H1 (cell line): Measurements from ENCODE around the gene TMPRSS11F. TPM values are rescaled to one million over a fixed set of nuclear protein-coding genes. Genes with fewer than 3 reads are reported as not detected.

Experiments
- CTCF ChIA-PET: fragments of 300-600 bp; sonication (Branson Sonifier 250); formaldehyde crosslinking; loops from one replicate; lab custom pipeline; 2021; ENCODE audit not compliant: partially characterized antibody; lab: Charles Lee
- POLR2A ChIA-PET: fragments of 300-600 bp; sonication (Branson Sonifier 250); formaldehyde crosslinking; loops from one replicate; lab custom pipeline; 2021; ENCODE audit warnings: inconsistent platforms; ENCODE audit not compliant: partially characterized antibody; lab: Charles Lee
- DNase-seq, 2 experiments: peaks; one replicate each; pipeline versions ENCODE4 v3.0.0 to v3.0.0-alpha.2; 2010 to 2022; ENCODE audit warnings: low spot score in 2 of 2, low read depth in 1 of 2, mixed read lengths in 1 of 2
- FAIRE-seq: peaks from 2 replicates; lab custom pipeline; 2011; peaks lifted over from hg19 to GRCh38; lab: Jason Lieb, UNC
- H2AFZ ChIP-seq: 2 replicates; pipeline ENCODE4 v1.8.1; 2012; ENCODE audit warnings: low read length, inconsistent platforms
- H2AK5ac ChIP-seq: 2 replicates; pipeline ENCODE4 v1.6.1; 2013; ENCODE audit warnings: low read depth, low read length
- H2BK120ac ChIP-seq: replicated peaks from 2 replicates; pipeline ENCODE3; 2013; ENCODE audit warnings: low read depth, low read length, inconsistent platforms
- H2BK12ac ChIP-seq: 2 replicates; pipeline ENCODE4 v1.6.1; 2013; ENCODE audit warnings: low read depth, low read length
- H2BK15ac ChIP-seq: 2 replicates; pipeline ENCODE4 v1.6.1; 2013; ENCODE audit warnings: low read length
- H2BK20ac ChIP-seq: 2 replicates; pipeline ENCODE4 v1.6.1; 2013; ENCODE audit warnings: low read length
- H2BK5ac ChIP-seq: 2 replicates; pipeline ENCODE4 v1.6.1; 2013; ENCODE audit warnings: low read depth, low read length
- H3K14ac ChIP-seq: 2 replicates; pipeline ENCODE4 v1.6.1; 2013; ENCODE audit warnings: inconsistent platforms; ENCODE audit not compliant: insufficient read length
- H3K18ac ChIP-seq: 2 replicates; pipeline ENCODE4 v1.6.1; 2013; ENCODE audit warnings: low read length; ENCODE audit errors: extremely low read depth
- H3K23ac ChIP-seq: 2 replicates; pipeline ENCODE4 v1.6.1; 2013; ENCODE audit warnings: inconsistent platforms; ENCODE audit not compliant: insufficient read length
- H3K23me2 ChIP-seq: 2 replicates; pipeline ENCODE4 v1.6.1; 2013; ENCODE audit warnings: low read depth, low read length
- H3K27ac ChIP-seq: 2 replicates; pipeline ENCODE4 v1.6.1; 2011; ENCODE audit warnings: low read depth, low read length, inconsistent platforms
- H3K27me3 ChIP-seq, 4 experiments: replicated peaks in 1 of 4; 1 replicate in 1 of 4; 2 replicates in 3 of 4; pipeline versions ENCODE4 v1.6.1 to v1.8.1; 2011 to 2013; ENCODE audit warnings: low read length in 3 of 4, mild to moderate bottlenecking in 3 of 4, inconsistent platforms in 2 of 4, mixed read lengths in 2 of 4, moderate library complexity in 1 of 4; ENCODE audit not compliant: control insufficient read depth in 3 of 4, insufficient read depth in 3 of 4; ENCODE audit errors: extremely low read depth in 1 of 4
- H3K36me3 ChIP-seq, 4 experiments: 2 replicates each; pipeline versions ENCODE4 v1.6.1 to v1.8.1; 2011 to 2013; ENCODE audit warnings: mild to moderate bottlenecking in 4 of 4, low read length in 3 of 4, moderate library complexity in 2 of 4, control low read depth in 1 of 4, inconsistent platforms in 1 of 4; ENCODE audit not compliant: insufficient read depth in 4 of 4, control insufficient read depth in 2 of 4
- H3K4ac ChIP-seq: replicated peaks from 2 replicates; pipeline ENCODE3; 2013; ENCODE audit warnings: low read length, low read depth, mixed read lengths, inconsistent platforms; ENCODE audit not compliant: insufficient read length
- H3K4me1 ChIP-seq, 4 experiments: replicated peaks in 1 of 4; 1 replicate in 1 of 4; 2 replicates in 3 of 4; pipeline versions ENCODE4 v1.6.1 to v1.8.1; 2011 to 2013; ENCODE audit warnings: low read length in 3 of 4, inconsistent platforms in 2 of 4, mixed read lengths in 1 of 4; ENCODE audit not compliant: insufficient read depth in 4 of 4, control insufficient read depth in 3 of 4
- H3K4me2 ChIP-seq, 2 experiments: 2 replicates each; pipeline versions ENCODE4 v1.6.1 to v1.8.1; 2011 to 2013; ENCODE audit warnings: low read depth in 2 of 2, low read length in 2 of 2, control low read depth in 1 of 2, inconsistent platforms in 1 of 2, mild to moderate bottlenecking in 1 of 2; ENCODE audit not compliant: insufficient read depth in 1 of 2
- H3K4me3 ChIP-seq, 4 experiments: fragments of 200-600, 300-600 bp in 1 of 4; sonication (generic), shearing (Covaris generic), sonication (Bioruptor Twin) in 1 of 4; 2 replicates each; pipeline versions ENCODE4 v1.5.1 to v1.8.1; 2011 to 2016; ENCODE audit warnings: low read length in 4 of 4, low read depth in 3 of 4, control low read depth in 2 of 4, inconsistent platforms in 2 of 4, mild to moderate bottlenecking in 2 of 4, mixed read lengths in 1 of 4, moderate library complexity in 1 of 4; ENCODE audit not compliant: insufficient read depth in 2 of 4; ENCODE audit errors: extremely low read depth in 1 of 4
- H3K56ac ChIP-seq: replicated peaks from 2 replicates; pipeline ENCODE3; 2013; ENCODE audit warnings: low read depth, mild to moderate bottlenecking, mixed read lengths, low read length, inconsistent platforms; ENCODE audit not compliant: insufficient read length
- H3K79me1 ChIP-seq: 2 replicates; pipeline ENCODE4 v1.6.1; 2013; ENCODE audit warnings: low read depth, low read length, control low read depth
- H3K79me2 ChIP-seq, 2 experiments: 2 replicates each; pipeline versions ENCODE4 v1.6.1 to v1.8.1; 2012 to 2013; ENCODE audit warnings: low read length in 2 of 2, mild to moderate bottlenecking in 2 of 2, inconsistent platforms in 1 of 2; ENCODE audit not compliant: insufficient read depth in 2 of 2, control insufficient read depth in 1 of 2
- H3K9ac ChIP-seq, 4 experiments: replicated peaks in 1 of 4; 1 replicate in 1 of 4; 2 replicates in 3 of 4; pipeline versions ENCODE4 v1.6.1 to v1.8.1; 2011 to 2013; ENCODE audit warnings: low read depth in 3 of 4, low read length in 3 of 4, control low read depth in 2 of 4, mild to moderate bottlenecking in 2 of 4, moderate library complexity in 2 of 4, inconsistent platforms in 1 of 4; ENCODE audit errors: extremely low read depth in 1 of 4
- H3K9me3 ChIP-seq, 2 experiments: 2 replicates each; pipeline versions ENCODE4 v1.6.1 to v1.8.1; 2012 to 2013; ENCODE audit warnings: mild to moderate bottlenecking in 2 of 2, moderate library complexity in 2 of 2, control low read depth in 1 of 2, inconsistent platforms in 1 of 2, low read depth in 1 of 2, low read length in 1 of 2, mixed read lengths in 1 of 2; ENCODE audit not compliant: insufficient read depth in 2 of 2
- H4K20me1 ChIP-seq, 2 experiments: replicated peaks in 1 of 2; 2 replicates each; pipeline versions ENCODE3 to v1.8.1; 2011 to 2013; ENCODE audit warnings: inconsistent platforms in 2 of 2, low read length in 2 of 2, mild to moderate bottlenecking in 1 of 2; ENCODE audit not compliant: insufficient read depth in 2 of 2, control insufficient read depth in 1 of 2
- H4K5ac ChIP-seq: 2 replicates; pipeline ENCODE4 v1.6.1; 2013; ENCODE audit warnings: low read length, low read depth, mixed read lengths, inconsistent platforms; ENCODE audit not compliant: insufficient read length
- H4K8ac ChIP-seq: 2 replicates; pipeline ENCODE4 v1.8.0; 2013; ENCODE audit warnings: mild to moderate bottlenecking, moderate library complexity, low read length, inconsistent platforms; ENCODE audit not compliant: insufficient read depth; ENCODE audit errors: extremely low read depth
- H4K91ac ChIP-seq: replicated peaks from 2 replicates; pipeline ENCODE3; 2013; ENCODE audit warnings: low read length, mixed read lengths, inconsistent platforms; ENCODE audit not compliant: insufficient read length
- JUN ChIP-seq: IDR thresholded peaks from 2 replicates; pipeline ENCODE4 v1.6.1; 2011; ENCODE audit warnings: low read depth, mild to moderate bottlenecking, improper control_type of control experiment, low read length
- JUND ChIP-seq: IDR thresholded peaks from 2 replicates; pipeline ENCODE4 v1.6.1; 2011; ENCODE audit warnings: mild to moderate bottlenecking, improper control_type of control experiment, low read length
- KDM4A ChIP-seq: IDR thresholded peaks from one replicate; pipeline ENCODE4 v1.7.1; 2012; ENCODE audit warnings: low read depth, mild to moderate bottlenecking, moderate library complexity, low read length, inconsistent platforms; ENCODE audit not compliant: severe bottlenecking
- POU5F1 ChIP-seq: IDR thresholded peaks from 2 replicates; pipeline ENCODE4 v1.6.1; 2011; ENCODE audit warnings: low read depth, mild to moderate bottlenecking, low read length, moderate library complexity
- RAD21 ChIP-seq, 2 experiments: IDR thresholded peaks in 1 of 2; conservative IDR thresholded peaks in 1 of 2; 2 replicates each; pipeline ENCODE4 v1.6.1; 2011; ENCODE audit warnings: low read depth in 2 of 2, low read length in 2 of 2, improper control_type of control experiment in 1 of 2, inconsistent platforms in 1 of 2, mild to moderate bottlenecking in 1 of 2, moderate library complexity in 1 of 2
- SIN3A ChIP-seq, 2 experiments: IDR thresholded peaks in 1 of 2; conservative IDR thresholded peaks in 1 of 2; 2 replicates each; pipeline ENCODE4 v1.6.1; 2011 to 2012; ENCODE audit warnings: low read length in 2 of 2, improper control_type of control experiment in 1 of 2, low read depth in 1 of 2, mild to moderate bottlenecking in 1 of 2
- SIRT6 ChIP-seq: IDR thresholded peaks from one replicate; pipeline ENCODE4 v1.7.1; 2012; ENCODE audit warnings: low read length, inconsistent platforms
- SP1 ChIP-seq: IDR thresholded peaks from 2 replicates; pipeline ENCODE4 v1.6.1; 2011; ENCODE audit warnings: low read depth, low read length
- SP2 ChIP-seq: IDR thresholded peaks from 2 replicates; pipeline ENCODE4 v1.6.1; 2012; ENCODE audit warnings: mild to moderate bottlenecking, low read length, inconsistent platforms
- SUZ12 ChIP-seq: fragments of 200-600 bp; sonication (generic); IDR thresholded peaks from 2 replicates; pipeline ENCODE4 v1.6.1; 2012; ENCODE audit warnings: mild to moderate bottlenecking, inconsistent platforms, low read length, moderate library complexity, mixed read lengths
- TAF1 ChIP-seq: IDR thresholded peaks from 2 replicates; pipeline ENCODE4 v1.6.1; 2011; ENCODE audit warnings: mild to moderate bottlenecking, low read depth, low read length
- TAF7 ChIP-seq: optimal IDR thresholded peaks from 2 replicates; pipeline ENCODE3; 2011; ENCODE audit warnings: low read depth, mild to moderate bottlenecking, inconsistent platforms, low read length, moderate library complexity, borderline replicate concordance
- YY1 ChIP-seq: IDR thresholded peaks from 2 replicates; pipeline ENCODE4 v1.6.1; 2011; ENCODE audit warnings: low read depth, mild to moderate bottlenecking, low read length
- ZNF274 ChIP-seq: IDR thresholded peaks from 2 replicates; pipeline ENCODE4 v1.7.0; 2012; ENCODE audit warnings: low read length, borderline replicate concordance; ENCODE audit errors: extremely low read depth
- WGBS, 2 experiments: shearing (Covaris generic) in 1 of 2; methylation state at CpG; one replicate each; pipeline versions ENCODE4 v1.1.6 to v1.1.7; 2013 to 2015; ENCODE audit warnings: low lambda C conversion rate in 2 of 2, mixed read lengths in 2 of 2, inconsistent platforms in 1 of 2, low coverage in 1 of 2, missing lambda C conversion rate in 1 of 2; ENCODE audit not compliant: insufficient replicate concordance in 2 of 2, insufficient coverage in 1 of 2, insufficient read length in 1 of 2; ENCODE audit errors: extremely low coverage in 1 of 2, missing lambda C conversion rate in 1 of 2; 5-methylcytosine and 5-hydroxymethylcytosine counted together
- polyA plus RNA-seq, 7 experiments: library from polyadenylated mRNA; depleted of rRNA in 3 of 7; stranded (reverse) in 5 of 7; unstranded in 2 of 7; fragments of >200 nt in 5 of 7; fragments of 200-250 nt in 2 of 7; gene quantifications; 1 replicate in 5 of 7; 2 replicates in 1 of 7; 4 replicates in 1 of 7; pipeline versions ENCODE4 v1.2.1 to v1.2.3, GENCODE V29; 2011 to 2013; ENCODE audit warnings: missing spikeins in 2 of 7, mixed read lengths in 2 of 7
- total RNA-seq: library from RNA; stranded (reverse); fragmentation: NEBNext Ultra II Directional; extraction: Animal tissue kit (Norgen Biotek cat#: 25700); gene quantifications from 2 replicates; pipeline ENCODE4 v1.2.1, GENCODE V29; 2021
- TF ChIP-seq, protein P1 (sequence below): IDR thresholded peaks from 2 replicates; pipeline ENCODE4 v1.6.1; 2012; ENCODE audit warnings: inconsistent platforms

The TMPRSS11F gene
- total and polyA plus RNA-seq, 2 of the 8 experiments (the other 6 are each of a cell fraction or from before 2014, with no cell fraction given) = not detected

DNA sequence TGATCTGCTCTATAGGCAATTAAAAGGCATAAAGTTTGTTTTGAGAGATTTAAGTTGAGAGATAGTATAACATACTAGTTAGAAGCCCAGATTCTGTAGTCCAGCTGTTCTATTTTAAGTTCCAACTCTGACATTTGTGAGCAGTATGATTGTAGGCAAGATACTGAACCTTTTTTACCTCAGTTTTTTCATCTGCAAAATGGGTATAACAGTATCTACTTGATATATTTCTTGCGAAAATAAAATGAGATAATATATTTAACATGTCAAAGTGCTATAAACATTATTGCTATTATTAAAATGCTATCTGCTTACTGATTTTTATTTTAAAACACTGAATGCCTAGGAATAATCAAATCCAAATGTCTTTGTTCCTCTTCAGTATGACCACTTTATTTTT is 19.2 kb downstream of the TMPRSS11F start:
- no peak overlapping the region for H2BK5ac ChIP-seq
- FAIRE-seq = no peak
- no peak overlapping the region for H3K14ac ChIP-seq
- no peak overlapping the region for H3K4me3 ChIP-seq
- no peak overlapping the region for H3K23ac ChIP-seq
- no peak overlapping the region for H3K4ac ChIP-seq
- no peaks in the 10 kb centered on the region for H3K23me2 ChIP-seq
- H3K4me2 ChIP-seq = no peak overlapping the region
- no peak overlapping the region for H3K56ac ChIP-seq
- H3K36me3 ChIP-seq = no peaks in the 10 kb centered on the region
- CTCF ChIA-PET = no interaction called here
- H2BK12ac ChIP-seq = no peak overlapping the region
- H4K8ac ChIP-seq = no peak overlapping the region
- H3K9ac ChIP-seq = no peak overlapping the region
- no peaks in the 10 kb centered on the region for H3K79me2 ChIP-seq
- no peak for DNase-seq
- H3K27me3 ChIP-seq = no peaks in the 10 kb centered on the region
- peaks cover 2 to 5% of the 10 kb centered on the region in 2 experiments; a peak in 2 of 4 replicates for H3K9me3 ChIP-seq
- TF ChIP-seq TAF1 (no peak), SIRT6 (no peak), ZNF274 (no peak), TAF7 (no peak), YY1 (no peak), JUND (no peak), SUZ12 (no peak), KDM4A (no peak), JUN (no peak), RAD21 (IDR thresholded peaks at IDR 0.05 in 1 of 2, conservative IDR thresholded peaks at IDR 0.05 in 1 of 2; ENCODE audit: low read depth in 2 of 2, low read length in 2 of 2) (no peak), SP1 (no peak), SP2 (no peak), POU5F1 (no peak), SIN3A (conservative IDR thresholded peaks at IDR 0.05 in 1 of 2, IDR thresholded peaks at IDR 0.05 in 1 of 2; ENCODE audit: low read depth in 1 of 2, low read length in 2 of 2) (no peak)
- TF ChIP-seq, protein P1, sequence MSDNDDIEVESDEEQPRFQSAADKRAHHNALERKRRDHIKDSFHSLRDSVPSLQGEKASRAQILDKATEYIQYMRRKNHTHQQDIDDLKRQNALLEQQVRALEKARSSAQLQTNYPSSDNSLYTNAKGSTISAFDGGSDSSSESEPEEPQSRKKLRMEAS = no peak
- POLR2A ChIA-PET = no interaction called here
- H3K18ac ChIP-seq = no peak overlapping the region
- 85% methylated on average over 1 of the region's 1 CpG; no CpG with 5 or more reads in 1 of the 2 experiments for WGBS, 2 experiments
- H3K4me1 ChIP-seq = no peaks in the 10 kb centered on the region; a peak in 1 of 7 replicates
- H2BK120ac ChIP-seq = no peak overlapping the region
- no peaks in the 10 kb centered on the region for H4K20me1 ChIP-seq
- H4K91ac ChIP-seq = no peak overlapping the region
- no peaks in the 10 kb centered on the region for H3K79me1 ChIP-seq
- H2AK5ac ChIP-seq = no peak overlapping the region
- no peak overlapping the region for H3K27ac ChIP-seq
- H2BK15ac ChIP-seq = no peak overlapping the region
- no peak overlapping the region for H2BK20ac ChIP-seq
- no peak overlapping the region for H4K5ac ChIP-seq
- H2AFZ ChIP-seq = no peak overlapping the region
